ENCODE results near the gene ZNF335. TPM values are rescaled to one million over a fixed set of nuclear protein-coding genes. Genes with fewer than 3 reads are reported as not detected.

ZNF335 gene
- total RNA-seq, 1 donor = 59.5 TPM

DNA sequence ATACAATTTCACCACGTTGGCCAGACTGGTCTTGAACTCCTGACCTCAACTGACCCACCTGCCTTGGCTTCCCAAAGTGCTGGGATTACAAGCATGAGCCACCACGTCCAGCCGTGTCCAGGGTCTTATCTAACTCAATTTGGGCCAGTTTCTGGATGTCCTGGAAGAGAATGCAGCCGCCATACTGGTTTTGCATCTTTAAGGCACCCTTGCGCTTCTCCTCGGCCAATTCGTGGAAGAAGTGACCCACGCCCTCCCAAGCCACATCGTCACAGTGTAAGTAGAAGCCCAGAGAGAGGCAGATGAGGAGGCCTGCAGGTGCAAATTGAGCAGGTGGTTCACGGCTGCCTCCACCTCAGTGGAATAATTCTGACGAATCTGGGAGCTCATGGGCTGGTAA, 3.7 kb upstream of the ZNF335 start:
- DNase-seq (ENCODE audit: low read depth in 2 of 3, low spot score in 2 of 3) = no peak

- no peak for DNase-seq (ENCODE audit: low read depth in 2 of 3, low spot score in 2 of 3)
Measured at GRCh38 chr20:45974896-45975565, 3.0 kb upstream of the ZNF335 start.

GRCh38 chr20:45972500-45973183, 639 bp upstream of the ZNF335 start:
- no peak for DNase-seq (ENCODE audit: low read depth in 2 of 3, low spot score in 2 of 3)

DNA sequence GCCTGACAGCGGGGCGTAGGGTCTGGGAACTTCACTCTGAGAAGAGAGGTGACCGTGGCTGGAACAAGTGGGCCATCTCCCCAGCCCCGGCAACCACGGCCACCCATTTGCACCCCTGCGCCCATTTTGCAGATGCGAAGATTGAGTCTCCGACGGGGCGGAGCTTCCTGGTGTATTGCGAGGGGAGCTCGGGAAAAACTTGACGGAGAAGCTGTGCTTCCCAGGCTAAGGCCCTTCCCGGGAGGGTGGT, 653 bp downstream of the ZNF335 start:
- DNase-seq (ENCODE audit: low read depth in 2 of 3, low spot score in 2 of 3) = no peak

DNA sequence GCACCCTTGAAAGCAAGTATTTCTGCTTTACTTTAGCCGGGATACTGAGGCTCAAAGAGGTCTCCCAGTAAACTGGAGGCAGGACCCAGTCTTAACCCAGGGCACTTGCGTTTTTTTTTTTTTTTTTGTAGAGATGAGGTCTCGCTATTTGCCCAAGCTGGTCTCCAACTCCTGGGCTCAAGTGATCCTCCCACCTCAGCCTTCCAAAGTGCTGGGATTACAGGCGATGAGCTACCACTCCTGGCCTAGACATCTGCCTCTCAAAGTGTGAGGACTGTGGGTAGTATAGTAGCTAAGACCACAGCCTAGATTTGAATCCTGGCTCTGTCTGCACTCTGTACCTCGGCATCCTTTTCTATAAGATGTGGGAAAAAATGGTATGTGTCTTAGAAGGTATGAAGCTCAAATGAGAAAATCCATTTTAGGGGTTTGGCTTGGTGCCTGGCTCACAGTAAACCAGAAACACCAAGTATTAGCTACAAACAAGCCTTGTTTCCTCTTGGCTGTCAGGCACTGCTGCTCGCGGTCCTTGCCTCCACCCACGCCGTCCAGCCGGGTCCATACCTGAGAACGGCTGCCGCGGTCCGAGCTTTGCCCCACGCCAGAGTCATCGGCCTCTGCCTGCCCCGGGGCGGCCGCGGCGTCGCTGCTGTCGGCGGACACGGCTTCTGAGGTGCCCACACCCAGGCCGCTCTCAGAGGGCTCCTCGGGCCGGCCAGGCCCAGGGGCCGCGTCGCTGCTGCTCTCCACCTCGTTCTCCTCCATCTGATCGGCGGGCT, 1.2 kb downstream of the ZNF335 start:
- DNase-seq (ENCODE audit: low read depth in 2 of 3, low spot score in 2 of 3) = peak in 1 of 3 donors; percentile 22

- DNase-seq (ENCODE audit: low read depth in 2 of 3, low spot score in 2 of 3) = peak in 2 of 3 donors; percentile 52 to 61
Measured at GRCh38 chr20:45969712-45970634, 2.0 kb downstream of the ZNF335 start.

DNA sequence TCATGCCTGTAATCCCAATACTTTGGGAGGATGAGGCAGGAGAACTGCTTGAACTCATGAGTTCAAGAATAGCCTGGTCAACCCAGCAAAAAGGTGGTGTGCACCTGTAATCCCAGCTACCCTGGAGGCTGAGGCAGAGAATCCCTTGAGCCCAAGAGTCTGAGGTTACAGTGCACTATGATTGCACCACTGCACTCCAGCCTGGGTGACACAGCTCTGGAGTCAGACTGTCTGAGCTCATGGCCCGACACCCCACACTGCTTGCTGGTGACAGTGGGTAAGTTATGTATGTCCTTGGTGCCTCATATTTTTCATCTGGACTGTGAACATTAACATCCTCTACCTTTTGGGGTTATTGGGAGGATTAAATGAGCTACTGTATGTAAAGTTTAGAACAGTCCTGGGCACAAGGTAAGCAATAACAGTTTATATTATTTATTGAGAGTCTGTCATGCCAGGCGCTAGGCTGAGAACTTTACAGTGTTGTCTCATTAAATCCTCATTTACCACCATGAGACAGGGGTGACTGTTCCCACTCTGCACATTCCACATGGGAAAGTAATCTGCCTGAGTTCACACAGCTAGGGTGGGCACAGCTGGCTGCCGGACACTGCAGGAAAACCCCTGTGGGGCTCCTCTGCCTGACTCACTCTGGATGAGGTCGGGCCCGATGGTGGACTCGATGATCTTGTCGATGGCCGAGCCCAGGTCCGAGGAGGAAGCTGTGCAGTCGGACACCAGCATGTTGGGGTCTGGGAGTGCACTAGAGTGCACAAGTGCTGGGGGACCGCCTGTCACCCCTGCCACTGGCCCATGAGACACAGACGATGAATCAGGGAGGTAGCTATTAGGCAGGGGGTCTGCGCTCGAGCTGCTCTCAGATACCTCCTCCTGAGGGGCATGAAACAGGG, 2.9 kb downstream of the ZNF335 start:
- DNase-seq (ENCODE audit: low read depth in 2 of 3, low spot score in 2 of 3) = no peak

- no peak for DNase-seq (ENCODE audit: low read depth in 2 of 3, low spot score in 2 of 3)
Measured at GRCh38 chr20:45968081-45968671, 3.8 kb downstream of the ZNF335 start.

GRCh38 chr20:45967551-45968080, 4.4 kb downstream of the ZNF335 start:
- no peak for DNase-seq (ENCODE audit: low read depth in 2 of 3, low spot score in 2 of 3)

DNA sequence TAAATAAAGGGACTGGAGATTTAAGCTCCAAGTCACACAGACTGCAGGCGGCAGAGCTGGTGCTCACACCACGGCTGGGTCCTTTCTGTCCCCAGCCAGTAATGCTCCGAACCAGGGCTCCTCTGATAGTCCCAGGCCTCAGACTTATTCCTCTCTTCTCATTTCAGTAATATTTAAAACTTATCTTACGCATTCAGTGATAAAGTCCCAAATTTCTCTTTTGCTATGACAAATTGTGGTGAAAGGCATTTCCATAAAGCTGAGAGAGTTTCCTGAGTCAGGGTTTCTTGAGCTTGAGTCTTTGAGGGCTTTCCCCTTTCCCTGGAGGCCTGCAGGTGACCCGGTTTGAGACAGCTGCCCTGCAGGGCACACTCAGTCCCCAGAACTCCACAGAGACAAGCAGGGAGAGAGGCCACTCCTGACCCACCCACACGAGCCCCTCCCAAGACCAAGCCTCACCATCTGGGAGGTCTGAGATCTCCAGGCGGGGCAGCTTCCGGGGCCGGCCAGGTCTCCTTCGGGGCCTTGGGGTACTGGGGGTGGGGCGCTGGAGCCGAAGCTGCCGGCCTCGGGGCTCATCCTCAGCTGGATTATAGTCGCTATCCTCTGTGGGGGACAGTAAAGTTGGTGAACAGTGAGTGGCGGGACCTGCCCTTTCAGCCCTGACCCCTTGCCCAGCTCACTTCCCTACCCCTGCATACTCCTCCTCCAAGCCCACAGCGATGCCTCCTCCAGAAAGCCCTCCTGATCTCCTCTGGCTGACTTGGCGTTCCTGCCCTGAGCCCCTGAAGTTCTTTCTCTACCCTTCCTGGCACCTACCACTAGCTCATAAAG, 6.6 kb downstream of the ZNF335 start:
- no peak for DNase-seq (ENCODE audit: low read depth in 2 of 3, low spot score in 2 of 3)

DNA sequence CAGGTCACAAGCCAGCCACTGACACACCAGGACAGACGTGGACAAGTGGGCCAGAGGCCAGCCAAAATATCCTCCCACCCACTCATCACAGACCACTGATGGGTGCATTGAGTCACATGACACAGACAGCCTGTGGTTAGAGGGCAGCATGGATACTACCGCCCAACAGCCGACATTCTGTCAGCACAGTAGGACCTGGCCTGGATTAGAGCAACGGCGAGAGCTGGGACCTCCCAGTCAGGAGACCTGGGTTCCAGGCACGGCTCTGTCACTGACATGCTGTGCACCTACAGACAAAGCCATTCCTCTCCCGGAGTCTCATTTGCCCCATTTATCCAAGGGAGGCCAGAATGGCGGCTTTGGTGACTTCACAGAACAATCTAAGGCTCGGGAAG, 8.0 kb downstream of the ZNF335 start:
- no peak for DNase-seq (ENCODE audit: low read depth in 2 of 3, low spot score in 2 of 3)

DNA sequence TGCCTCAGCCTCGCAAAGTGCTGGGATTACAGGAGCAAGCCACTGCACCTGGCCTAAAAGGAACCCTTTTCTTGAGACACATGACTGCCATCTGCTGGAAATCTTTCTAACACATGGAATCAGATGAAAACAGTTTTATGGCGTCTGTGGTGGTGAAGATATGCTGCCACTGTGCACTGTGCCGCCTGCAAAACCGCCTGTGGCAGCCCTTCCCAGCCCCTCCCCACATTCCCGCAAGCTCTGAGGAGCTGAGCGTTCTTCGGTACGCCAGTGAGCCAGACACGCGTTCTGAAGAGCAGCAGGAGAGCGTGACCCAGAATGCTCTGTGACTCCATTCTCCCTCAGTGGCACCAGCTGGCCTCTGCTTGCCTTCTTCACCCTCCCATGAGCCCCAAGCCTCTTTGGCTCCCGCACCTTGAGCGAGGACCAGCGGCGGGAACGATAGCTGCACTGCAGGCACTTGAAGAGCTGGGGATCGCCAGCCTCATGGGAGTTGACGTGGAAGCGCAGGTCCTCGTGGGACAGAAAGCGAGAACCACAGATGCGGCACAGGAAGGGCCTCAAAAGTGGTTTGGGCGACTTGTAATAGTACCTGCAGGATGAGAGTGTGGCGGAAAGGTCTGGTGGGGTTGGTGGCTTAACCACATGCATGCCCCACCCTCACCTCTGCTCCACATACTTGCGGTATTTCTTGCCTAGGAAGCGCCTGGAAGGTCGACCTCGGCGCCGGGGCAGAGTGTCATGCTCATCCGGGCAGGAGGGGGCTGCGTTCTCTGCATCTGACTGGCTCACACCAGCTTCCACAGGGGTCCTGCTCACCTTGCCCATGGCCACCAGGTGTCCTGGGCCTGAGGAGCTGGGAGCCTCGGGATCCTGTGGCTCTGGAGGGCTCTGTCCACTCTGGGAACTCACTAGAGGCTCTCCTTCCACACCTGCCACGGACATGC, 8.7 kb downstream of the ZNF335 start:
- peak in 2 of 3 donors; percentile 51 to 78 for DNase-seq (ENCODE audit: low read depth in 2 of 3, low spot score in 2 of 3)

DNA sequence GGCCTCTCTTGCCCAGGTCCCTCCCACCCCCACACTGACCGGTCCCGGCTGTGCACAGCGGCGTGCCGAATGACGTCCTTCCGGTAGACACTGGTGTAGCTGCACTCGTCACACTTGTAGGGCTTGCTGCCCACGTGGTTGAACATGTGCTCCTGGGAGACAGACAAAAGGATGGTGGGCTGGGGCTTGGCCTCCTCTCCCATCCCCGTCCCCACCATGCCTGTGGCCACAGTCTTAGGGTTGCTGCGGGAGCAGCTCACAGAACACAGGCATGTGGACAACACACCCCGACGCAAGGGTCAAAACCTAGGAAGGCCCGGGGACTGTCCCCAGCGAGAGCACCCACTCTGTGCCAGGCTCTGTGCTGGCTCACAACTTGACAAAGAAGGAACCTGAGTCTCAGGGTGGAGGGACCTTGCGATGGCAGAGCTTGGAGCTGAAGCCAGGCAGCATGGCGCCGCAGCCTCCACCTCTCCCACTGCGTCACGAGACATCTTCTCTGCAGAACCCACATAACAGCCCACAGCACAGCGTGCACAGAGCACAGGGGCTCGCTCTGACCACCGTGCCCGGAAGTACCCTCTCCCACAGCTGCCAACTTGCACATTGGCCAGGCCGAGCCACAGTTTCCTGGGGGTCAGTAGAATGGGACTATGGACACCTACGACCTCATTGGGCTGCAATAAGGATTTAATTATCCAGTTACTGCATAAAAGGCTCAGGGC, 9.8 kb downstream of the ZNF335 start:
- no peak for DNase-seq (ENCODE audit: low read depth in 2 of 3, low spot score in 2 of 3)

- DNase-seq (ENCODE audit: low read depth in 2 of 3, low spot score in 2 of 3) = no peak
Measured at GRCh38 chr20:45959956-45960630, 11.9 kb downstream of the ZNF335 start.

DNA sequence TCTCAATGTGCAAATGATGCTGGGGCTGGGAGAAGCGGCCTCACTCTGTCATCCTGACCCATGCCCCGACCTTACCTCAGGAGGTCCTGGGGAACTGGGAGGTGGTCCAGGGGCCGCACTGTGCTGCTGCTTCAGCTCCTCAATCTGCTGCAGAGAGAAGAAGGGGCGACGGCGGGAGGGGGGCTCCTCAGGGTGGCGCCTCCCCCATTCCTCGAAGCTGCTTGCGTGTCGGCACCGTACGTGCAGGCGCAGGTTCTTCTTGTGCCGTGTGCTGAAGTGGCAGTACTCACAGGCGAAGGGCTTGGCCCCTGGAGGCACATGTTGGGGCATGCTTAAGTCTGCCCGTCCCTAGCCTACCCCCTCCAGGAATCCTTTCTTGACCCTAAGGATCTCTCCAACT, 12.9 kb downstream of the ZNF335 start:
- DNase-seq (ENCODE audit: low read depth in 2 of 3, low spot score in 2 of 3) = no peak

- no peak for DNase-seq (ENCODE audit: low read depth in 2 of 3, low spot score in 2 of 3)
Measured at GRCh38 chr20:45958593-45958992, 13.4 kb downstream of the ZNF335 start.

All from hematopoietic multipotent progenitor cell (in vitro differentiated cells).